HG03354 (cell line): Measurements from ENCODE around the gene URGCP.

Experiments
- ATAC-seq: cut with Tn5 transposase; IDR thresholded peaks from one replicate; pipeline ENCODE4 v1.9.1; 2021; ENCODE audit warnings: mild to moderate bottlenecking; ENCODE audit not compliant: unreplicated experiment, poor library complexity, severe bottlenecking

The URGCP gene

GRCh38 chr7:43876976-43877745 is 29.2 kb downstream of the URGCP start:
- ATAC-seq: no peak

GRCh38 chr7:43876241-43876640 is 30.2 kb downstream of the URGCP start:
- ATAC-seq: no peak

- no peak for ATAC-seq
Measured at GRCh38 chr7:43873300-43873699, 33.1 kb downstream of the URGCP start.

GRCh38 chr7:43872406-43873110 is 33.8 kb downstream of the URGCP start:
- no peak for ATAC-seq

- ATAC-seq: no peak
Measured at GRCh38 chr7:43871064-43871463, 35.3 kb downstream of the URGCP start.

GRCh38 chr7:43870316-43870715 is 36.1 kb downstream of the URGCP start:
- ATAC-seq: no peak

- ATAC-seq: peak; percentile 2
Measured at GRCh38 chr7:43869867-43870240, 36.5 kb downstream of the URGCP start.

GRCh38 chr7:43869006-43869866 is 37.2 kb downstream of the URGCP start, which contains the start of gene MRPS24:
Gene MRPS24 (minus strand): TSS chr7:43869517. CDS start chr7:43869495, 22 bp downstream.
- ATAC-seq: peak; percentile 91

- peak; percentile 1 for ATAC-seq
Measured at GRCh38 chr7:43868681-43869005, 37.8 kb downstream of the URGCP start.

- no peak for ATAC-seq
Measured at GRCh38 chr7:43868181-43868580, 38.2 kb downstream of the URGCP start.

GRCh38 chr7:43865277-43865676 is 41.1 kb downstream of the URGCP start:
- ATAC-seq: no peak

GRCh38 chr7:43864126-43864525 is 42.3 kb downstream of the URGCP start:
- no peak for ATAC-seq

GRCh38 chr7:43856996-43857395 is 49.4 kb downstream of the URGCP start:
- no peak for ATAC-seq

GRCh38 chr7:43856316-43856715 is 50.1 kb downstream of the URGCP start:
- ATAC-seq: no peak

- ATAC-seq: no peak
Measured at GRCh38 chr7:43855176-43855575, 51.2 kb downstream of the URGCP start.

- no peak for ATAC-seq
Measured at GRCh38 chr7:43851805-43852204, 54.6 kb downstream of the URGCP start.

- ATAC-seq: no peak
Measured at GRCh38 chr7:43850348-43851116, 55.9 kb downstream of the URGCP start.

GRCh38 chr7:43849047-43849446 is 57.3 kb downstream of the URGCP start:
- no peak for ATAC-seq

GRCh38 chr7:43847496-43847895 is 58.9 kb downstream of the URGCP start:
- ATAC-seq: no peak

GRCh38 chr7:43844662-43845061 is 61.7 kb downstream of the URGCP start:
- ATAC-seq: no peak
